Endometrial microvascular endothelial cells (primary cell): ENCODE measurements around the gene TOMM70. TPM values are rescaled to one million over a fixed set of nuclear protein-coding genes. Genes with fewer than 3 reads are reported as not detected.
"Not testable (repeated sequence)": the region's sequence is repeated elsewhere in the genome, so short reads cannot be mapped to it uniquely, and the experiment has no call there.

Experiments
- in situ Hi-C: cut with HindIII; loops from 2 replicates; pipeline ENCODE4 v1.10.0; 2017; ENCODE audit warnings: low sequenced_read_pairs, low pct_unique_long_range_greater_than_20kb; ENCODE audit errors: inconsistent ontology term
- total RNA-seq: library from RNA; depleted of rRNA; stranded (reverse); fragments of >200 nt; gene quantifications from one replicate; pipeline ENCODE4 v1.2.3, GENCODE V29; 2015; ENCODE audit errors: inconsistent ontology term

The TOMM70 gene
- 36.2 TPM for total RNA-seq

DNA sequence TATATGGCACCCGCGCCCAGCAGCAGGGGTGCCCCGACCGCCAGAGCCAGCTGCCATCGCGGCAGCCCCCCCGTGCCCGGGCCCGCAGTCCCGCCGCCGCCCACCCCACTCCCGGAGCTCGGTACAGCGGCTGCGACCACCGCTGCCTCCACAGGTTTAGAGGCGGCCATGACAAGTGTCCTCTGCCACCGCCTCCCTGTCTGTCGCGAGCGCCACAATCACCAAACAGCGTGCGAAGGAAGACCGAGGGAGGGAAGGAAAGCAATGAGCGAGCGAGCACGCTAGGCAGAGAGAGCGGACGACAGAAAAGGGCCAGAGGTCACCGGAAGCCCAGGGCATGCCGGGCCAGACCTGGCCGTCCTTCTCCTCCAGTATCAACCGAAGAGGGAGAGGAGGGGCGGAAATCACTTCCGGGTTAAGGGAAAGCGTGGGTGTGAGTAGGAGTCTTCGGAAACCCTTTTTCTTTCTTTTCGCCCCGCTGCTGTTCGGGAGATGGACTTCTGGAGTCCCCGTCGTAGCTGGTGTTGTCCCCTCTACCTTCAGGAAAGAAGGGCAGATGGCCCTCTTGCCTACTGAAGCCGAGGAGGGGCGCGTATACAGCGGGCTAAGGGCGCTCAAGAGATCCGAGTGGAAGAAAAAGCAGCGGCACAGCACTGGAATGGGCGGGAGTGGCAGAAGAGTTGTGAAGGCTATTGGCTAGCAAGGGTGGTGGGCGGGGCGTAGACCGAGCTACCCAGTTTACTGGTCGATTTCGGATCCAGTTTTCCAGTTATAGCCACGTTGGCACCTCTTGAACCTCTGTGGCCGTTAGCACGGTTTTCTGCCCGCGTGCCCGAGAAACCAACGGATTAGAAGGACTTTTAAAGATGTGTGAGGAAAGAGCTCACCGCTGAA lies at the start of gene TOMM70, which contains the start of gene LNP1:
TSS of gene TOMM70 (minus strand) at position 310 of the 894 bp plus-strand sequence. CDS start at position 170, 140 bp downstream.
TSS of gene LNP1 (plus strand) at position 760 of the 894 bp plus-strand sequence. CDS start 28,191 bp downstream, outside the sequence.
- in situ Hi-C loops: no loop called here

- in situ Hi-C loops: no loop called here
Observed at GRCh38 chr3:100449214-100449613, 48.3 kb upstream of the TOMM70 start.

DNA sequence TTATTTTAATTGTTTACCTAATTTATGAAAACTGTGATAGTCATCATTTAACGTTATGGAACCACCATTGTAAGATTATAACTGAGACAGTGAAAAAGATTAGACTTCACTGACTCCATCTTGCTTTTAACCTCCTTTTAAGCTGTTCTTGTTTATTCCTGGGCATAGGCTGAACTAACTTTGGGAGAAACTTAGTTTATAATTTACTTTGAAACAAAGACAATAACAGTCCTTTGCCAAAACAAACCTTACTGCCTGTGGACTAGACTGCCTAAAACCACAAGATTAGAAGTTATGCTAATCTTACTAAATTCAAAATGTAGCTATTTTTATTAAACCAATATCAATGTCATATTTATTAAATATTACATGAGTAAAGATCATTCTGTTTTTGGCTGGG lies 47.2 kb upstream of the TOMM70 start:
- in situ Hi-C loops: no loop called here

DNA sequence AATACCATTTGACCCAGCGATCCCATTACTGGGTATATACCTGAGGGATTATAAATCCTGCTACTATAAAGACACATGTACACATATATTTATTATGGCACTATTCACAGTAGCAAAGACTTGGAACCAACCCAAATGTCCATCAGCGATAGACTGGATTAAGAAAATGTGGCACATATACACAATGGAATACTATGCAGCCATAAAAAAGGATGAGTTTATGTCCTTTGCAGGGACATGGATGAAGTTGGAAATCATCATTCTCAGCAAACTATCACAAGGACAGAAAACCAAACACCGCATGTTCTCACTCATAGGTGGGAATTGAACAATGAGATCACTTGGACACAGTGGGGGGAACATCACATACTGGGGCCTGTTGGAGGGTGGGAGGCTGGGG lies 46.2 kb upstream of the TOMM70 start:
- in situ Hi-C loops: not testable (repeated sequence)

GRCh38 chr3:100443690-100444089 lies 42.8 kb upstream of the TOMM70 start:
- in situ Hi-C loops: no loop called here

DNA sequence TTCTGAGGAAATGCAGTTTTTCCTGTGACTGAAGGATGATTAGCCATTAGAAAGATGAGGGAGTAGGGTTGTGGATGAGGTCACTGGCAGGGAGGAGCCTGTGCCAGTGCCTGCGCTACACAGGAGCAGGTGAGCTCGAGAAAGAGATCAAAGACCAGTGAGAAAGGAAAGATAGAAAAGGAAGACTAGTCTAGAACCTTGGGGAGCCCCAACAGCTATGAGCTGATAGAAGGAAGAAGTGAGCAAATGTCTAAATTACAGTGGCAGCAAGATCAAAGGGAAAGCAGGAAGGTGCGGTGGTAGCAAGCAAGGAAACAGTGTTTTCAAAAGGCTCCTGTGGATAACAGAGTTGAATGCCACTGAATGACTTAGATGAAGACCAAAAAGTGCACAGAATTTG lies 40.0 kb upstream of the TOMM70 start:
- in situ Hi-C loops: no loop called here

DNA sequence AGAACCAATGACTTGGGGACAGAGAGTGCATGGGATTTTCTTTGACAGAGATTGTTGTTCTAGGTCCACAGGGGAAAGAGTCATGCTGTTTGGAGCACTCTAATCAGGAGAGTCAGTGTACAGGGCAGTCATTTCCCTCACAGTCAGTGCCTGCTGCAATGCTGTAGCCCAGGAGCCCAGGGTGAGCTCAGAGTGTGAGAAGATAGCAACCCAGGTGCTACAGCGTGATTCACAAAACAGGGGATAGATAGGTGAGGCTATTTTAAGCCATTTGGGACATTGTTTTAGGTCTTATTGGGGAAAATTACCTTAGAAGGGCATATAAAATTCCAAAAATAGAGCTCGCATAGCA lies 37.7 kb upstream of the TOMM70 start:
- in situ Hi-C loops: no loop called here

GRCh38 chr3:100437721-100438622 lies 37.1 kb upstream of the TOMM70 start:
- in situ Hi-C loops: no loop called here

DNA sequence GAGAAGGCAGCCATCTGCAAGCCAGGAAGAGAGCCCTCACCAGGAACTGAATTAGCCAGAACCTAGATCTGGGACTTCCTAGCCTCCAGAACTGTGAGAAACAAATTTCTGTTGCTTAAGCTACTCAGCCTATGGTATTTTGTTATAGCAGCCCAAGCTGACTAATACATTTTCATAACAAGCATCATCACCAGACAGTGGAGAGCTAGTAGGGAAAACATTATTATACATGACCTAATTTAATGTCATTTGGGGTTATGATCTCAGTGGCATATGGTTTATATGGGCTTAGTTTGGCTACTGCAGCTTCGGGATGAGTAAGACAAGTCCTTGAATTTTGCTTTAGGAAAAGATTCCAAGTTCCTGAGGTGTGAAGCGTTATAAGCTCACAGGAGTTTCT lies 36.1 kb upstream of the TOMM70 start:
- in situ Hi-C loops: no loop called here

GRCh38 chr3:100429187-100429716 lies 28.4 kb upstream of the TOMM70 start:
- in situ Hi-C loops: no loop called here

DNA sequence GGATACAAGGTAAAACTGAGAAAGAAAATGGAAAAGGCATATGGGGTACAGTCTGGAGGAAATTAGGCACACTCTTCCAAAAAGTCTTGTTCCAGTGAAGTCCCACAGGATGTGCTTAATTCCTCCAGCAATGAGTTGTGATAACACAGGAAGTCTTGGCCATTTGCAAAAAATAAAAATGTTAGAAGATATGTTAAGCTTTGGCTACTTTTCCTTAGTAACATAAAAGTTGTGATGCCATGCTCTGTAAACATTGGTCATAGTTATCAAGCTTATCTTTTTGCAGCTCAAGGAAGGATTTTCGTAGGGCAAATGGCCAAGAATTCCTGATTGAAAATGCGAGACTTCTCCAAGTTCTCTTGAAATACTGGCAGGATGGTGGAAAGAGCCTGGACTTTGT lies 26.8 kb upstream of the TOMM70 start:
- in situ Hi-C loops: no loop called here

DNA sequence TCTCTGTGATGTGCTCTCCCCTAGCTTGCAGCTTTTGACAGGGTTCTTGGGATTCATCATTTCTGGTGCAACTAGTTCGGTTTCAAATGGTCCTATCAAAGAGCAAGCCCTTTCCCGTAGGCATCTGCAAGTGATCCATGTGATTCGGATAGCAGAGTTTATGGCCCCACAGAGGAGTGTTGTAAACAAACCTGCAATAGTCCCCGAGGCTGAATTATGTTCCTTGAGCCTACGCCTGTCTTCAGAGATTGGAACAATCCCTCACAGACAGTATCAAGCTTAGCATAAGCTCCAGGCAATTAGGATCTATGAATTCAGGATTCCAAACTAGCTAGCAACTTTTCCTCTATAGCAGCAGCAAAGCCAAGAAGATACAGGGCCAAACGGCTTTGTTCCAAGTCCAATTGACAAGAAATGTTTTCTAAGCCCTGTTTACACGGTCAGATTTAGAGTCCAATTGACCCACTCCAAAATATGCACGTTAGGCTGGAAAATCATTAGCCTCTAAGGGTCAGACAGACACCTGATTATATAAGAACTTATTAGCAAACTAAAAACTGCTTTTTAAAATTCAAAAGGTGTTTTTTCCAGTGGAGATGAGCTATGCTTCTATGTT lies 25.3 kb upstream of the TOMM70 start:
- in situ Hi-C loops: no loop called here

DNA sequence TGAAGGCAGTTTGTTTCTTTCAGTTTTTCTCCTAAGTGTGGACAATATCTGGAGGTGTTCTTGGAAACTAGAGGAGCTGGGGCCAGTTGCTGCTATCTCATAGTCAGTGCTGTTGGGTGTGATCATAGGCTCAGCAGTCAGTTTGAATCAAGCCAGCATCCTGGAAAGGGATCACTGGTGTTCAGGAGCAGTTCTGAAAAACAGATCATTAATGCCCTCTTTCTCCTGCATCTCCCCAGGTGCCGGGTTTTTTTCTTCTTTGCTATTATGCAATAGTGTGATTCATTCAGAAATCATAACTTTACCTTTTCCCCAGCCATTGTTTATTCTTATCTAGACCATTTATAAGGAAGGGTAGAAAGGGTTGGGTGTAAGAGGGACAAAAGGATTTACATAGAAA lies 24.4 kb upstream of the TOMM70 start:
- in situ Hi-C loops: no loop called here

- in situ Hi-C loops: no loop called here
Observed at GRCh38 chr3:100424261-100424660, 23.4 kb upstream of the TOMM70 start.

- in situ Hi-C loops: no loop called here
Observed at GRCh38 chr3:100423611-100424010, 22.7 kb upstream of the TOMM70 start.

DNA sequence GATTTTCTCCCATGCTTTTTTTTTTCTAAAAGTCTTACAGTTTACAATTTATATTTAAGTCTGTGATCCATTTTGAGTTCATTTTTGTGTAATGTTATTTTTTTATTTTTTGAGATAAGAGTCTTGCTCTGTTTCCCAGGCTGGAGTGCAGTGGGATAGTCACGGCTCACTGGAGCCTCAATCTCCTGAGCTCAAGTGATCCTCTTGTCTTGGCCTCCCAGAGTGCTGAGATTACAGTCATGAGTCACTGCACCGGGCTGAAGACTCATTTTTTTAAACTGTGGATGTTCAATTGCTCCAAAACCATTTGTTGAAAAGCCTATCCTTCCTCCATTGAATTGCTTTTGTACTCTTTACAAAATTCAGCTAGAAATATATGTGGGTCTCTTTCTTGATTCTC lies 20.0 kb upstream of the TOMM70 start:
- in situ Hi-C loops: no loop called here

- in situ Hi-C loops: no loop called here
Observed at GRCh38 chr3:100419406-100419805, 18.5 kb upstream of the TOMM70 start.

- in situ Hi-C loops: no loop called here
Observed at GRCh38 chr3:100416863-100417262, 16.0 kb upstream of the TOMM70 start.

- in situ Hi-C loops: no loop called here
Observed at GRCh38 chr3:100416176-100416575, 15.3 kb upstream of the TOMM70 start.
